NCI-H82 treated with DMSO at 0.1 percent for 48 hours (cell line): ENCODE results near the gene PTPRJ.
"Not testable (repeated sequence)": the region's sequence is repeated elsewhere in the genome, so short reads cannot be mapped to it uniquely, and the experiment has no call there.

Experiments
- DNase-seq: peaks from one replicate; lab custom pipeline; 2025; ENCODE audit not compliant: unreplicated experiment; lab: John Stamatoyannopoulos, UW

The PTPRJ gene

GRCh38 chr11:48184452-48184851 is 204.1 kb downstream of the PTPRJ start:
- DNase-seq: peak; percentile 2

GRCh38 chr11:48190906-48191654 is 210.7 kb downstream of the PTPRJ start:
- not testable (repeated sequence) for DNase-seq

GRCh38 chr11:48193876-48194275 is 213.5 kb downstream of the PTPRJ start:
- DNase-seq: no peak

- DNase-seq: no peak
Observed at GRCh38 chr11:48207881-48208280, 227.5 kb downstream of the PTPRJ start.

GRCh38 chr11:48210052-48210451 is 229.7 kb downstream of the PTPRJ start:
- DNase-seq: no peak

GRCh38 chr11:48216510-48216909 is 236.2 kb downstream of the PTPRJ start, which contains the start of gene OR4B1:
Gene OR4B1, plus strand, starts transcription at chr11:48216810. Its CDS starts 0 bp downstream, at chr11:48216810.
- no peak for DNase-seq
